Fibroblast of villous mesenchyme (primary cell): ENCODE measurements around the gene PRKCH. TPM values are rescaled to one million over a fixed set of nuclear protein-coding genes. Genes with fewer than 3 reads are reported as not detected.

Source experiments
- DNase-seq: peaks from one replicate; pipeline ENCODE4 v3.0.0-alpha.2; 2010; ENCODE audit warnings: low read depth
- H3K4me3 ChIP-seq: 2 replicates; pipeline ENCODE4 v1.5.1; 2011; ENCODE audit warnings: low read depth, mild to moderate bottlenecking, low read length
- CTCF ChIP-seq: IDR thresholded peaks from 2 replicates; pipeline ENCODE4 v1.5.1; 2012; ENCODE audit warnings: low read depth, mild to moderate bottlenecking, low read length; ENCODE audit not compliant: insufficient read depth
- total RNA-seq: library from RNA; depleted of rRNA; stranded (reverse); fragments of >200 nt; gene quantifications from 2 replicates; pipeline ENCODE4 v1.2.3, GENCODE V29; 2012

Gene PRKCH
- total RNA-seq, 1 donor = 2.6 TPM

DNA sequence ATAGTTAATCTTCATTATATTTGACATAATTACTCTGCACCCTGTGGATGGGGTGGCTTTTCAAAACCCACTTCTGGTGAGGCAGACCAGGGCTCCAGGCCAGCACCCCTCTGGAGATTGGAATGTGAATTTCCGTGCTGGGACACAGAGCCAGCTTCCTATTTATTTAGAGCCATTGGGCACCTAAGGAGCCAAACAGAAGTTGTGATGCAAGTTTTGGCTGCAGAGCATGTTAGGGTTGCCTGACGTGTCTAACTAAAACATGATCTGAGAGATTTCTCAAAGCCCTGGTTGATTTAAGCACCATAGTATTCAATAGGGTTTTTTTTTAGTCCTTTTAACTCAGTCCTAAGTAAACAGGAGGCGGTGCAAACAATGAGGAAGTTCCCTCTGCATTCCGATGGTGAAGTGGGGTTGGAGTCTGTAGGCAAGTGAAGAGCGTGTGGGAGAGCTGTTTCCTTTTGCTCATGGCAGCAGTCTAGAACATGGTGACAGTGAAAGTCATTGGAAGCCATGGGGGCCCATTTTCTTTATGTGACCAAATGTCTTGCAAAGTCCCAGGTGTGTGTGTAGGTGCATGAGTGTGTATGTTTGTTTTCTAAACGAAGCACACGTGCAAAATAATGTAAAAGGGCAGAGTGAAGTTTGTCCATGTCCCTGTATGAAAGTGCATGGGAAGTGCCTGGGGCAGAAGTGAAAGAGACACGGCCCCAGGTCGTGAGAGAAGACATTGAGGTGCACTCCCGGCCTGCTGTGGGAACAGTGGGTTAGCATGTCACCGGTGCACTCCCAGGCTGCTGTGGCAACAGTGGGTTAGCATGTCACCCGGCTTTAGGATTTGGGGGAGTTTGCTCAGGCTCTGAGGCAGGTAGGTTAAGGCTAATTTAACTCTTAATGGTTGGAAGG, 117.7 kb downstream of the PRKCH start:
- peak; percentile 56 for DNase-seq
- no peak for TF ChIP-seq CTCF
- no peak overlapping the region for H3K4me3 ChIP-seq

DNA sequence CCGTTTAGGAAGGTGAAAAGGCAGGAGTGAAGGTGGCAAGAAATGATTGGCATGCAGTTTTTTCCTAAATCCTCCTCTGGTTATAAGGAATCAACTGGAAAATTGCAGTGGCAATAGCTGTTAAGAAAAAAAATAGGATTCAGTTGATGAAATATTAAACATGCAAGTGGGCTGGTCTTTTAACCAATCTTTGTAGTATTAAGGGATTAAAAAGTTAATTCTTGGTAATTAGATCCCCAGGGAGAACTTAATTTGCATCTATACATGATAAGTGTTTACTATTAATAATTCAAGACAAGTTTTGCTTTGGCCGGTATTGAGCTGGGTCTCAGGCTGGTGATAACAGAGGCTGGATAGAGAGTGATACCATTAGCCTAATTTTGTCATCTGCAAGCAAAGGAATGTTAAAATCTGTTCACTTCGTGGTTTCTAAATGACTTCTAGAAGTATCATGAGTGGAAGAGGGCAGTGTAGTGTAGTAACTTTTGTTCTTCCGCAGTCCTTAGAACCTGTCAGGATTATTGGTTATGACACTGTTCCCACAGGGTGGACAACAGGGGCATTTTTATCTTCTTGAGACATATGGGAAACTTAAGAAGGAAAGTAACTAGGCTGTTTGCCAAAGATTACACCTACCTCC, 118.5 kb downstream of the PRKCH start:
- H3K4me3 ChIP-seq = no peak overlapping the region
- DNase-seq = no peak
- TF ChIP-seq CTCF = no peak

GRCh38 chr14:61443481-61443880, 122.1 kb downstream of the PRKCH start:
- TF ChIP-seq CTCF = no peak
- DNase-seq = no peak
- H3K4me3 ChIP-seq = no peak overlapping the region

- no peak overlapping the region for H3K4me3 ChIP-seq
- TF ChIP-seq CTCF = no peak
- DNase-seq = no peak
Measured at GRCh38 chr14:61444215-61444768, 122.9 kb downstream of the PRKCH start.

DNA sequence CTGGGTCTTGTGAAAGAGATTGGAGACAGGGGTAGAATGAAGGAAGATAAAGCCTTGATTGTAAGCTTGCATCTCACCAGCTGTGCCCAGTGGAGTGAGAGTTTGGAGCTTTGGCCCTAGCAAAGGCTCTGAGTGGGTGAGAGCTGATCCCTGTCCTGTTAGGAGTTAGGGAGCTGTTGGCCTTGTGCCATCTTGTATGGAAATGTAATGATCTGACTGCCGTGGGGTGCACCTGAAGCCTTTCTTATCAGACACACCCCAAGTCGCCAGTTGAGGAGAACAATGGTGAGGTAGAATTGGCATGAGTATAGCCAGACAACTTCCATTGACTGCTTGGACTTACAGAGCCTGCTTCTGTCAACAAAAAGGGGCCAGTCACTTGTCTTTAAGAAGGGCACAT, 130.1 kb downstream of the PRKCH start:
- no peak for DNase-seq
- TF ChIP-seq CTCF = no peak
- no peak overlapping the region for H3K4me3 ChIP-seq

- TF ChIP-seq CTCF = no peak
- no peak overlapping the region for H3K4me3 ChIP-seq
- no peak for DNase-seq
Measured at GRCh38 chr14:61451891-61452400, 130.6 kb downstream of the PRKCH start.
